MCF 10A (cell line): ENCODE data around the gene NANOS2. TPM values are rescaled to one million over a fixed set of nuclear protein-coding genes. Genes with fewer than 3 reads are reported as not detected.

ENCODE experiments used
- BruUV-seq: library from RNA; stranded (reverse); fragments of 400-500 nt; replicated peaks from 2 replicates; lab custom pipeline; 2021; lab: Mats Ljungman, UMichigan
- CTCF ChIA-PET: fragments of 300-600 bp; sonication (Branson Sonifier 250); formaldehyde crosslinking; extraction: SDS; loops from one replicate; lab custom pipeline; 2021; ENCODE audit warnings: antibody characterized with exemption, inconsistent platforms; lab: Yijun Ruan, JAX
- POLR2A ChIA-PET: fragments of 300-600, 350-650 bp; sonication (Branson Sonifier 250); formaldehyde crosslinking; extraction: SDS; loops from one replicate; lab custom pipeline; 2020; ENCODE audit warnings: antibody characterized with exemption, inconsistent platforms; lab: Yijun Ruan, JAX
- DNase-seq: peaks from one replicate; pipeline ENCODE4 v3.0.0-alpha.2; 2018; ENCODE audit not compliant: unreplicated experiment
- H3K27ac Mint-ChIP-seq: one replicate; pipeline ENCODE4 v1.8.0; 2022; ENCODE audit warnings: mild to moderate bottlenecking, low read depth, mixed read lengths; ENCODE audit not compliant: unreplicated experiment
- H3K27me3 Mint-ChIP-seq: one replicate; pipeline ENCODE4 v1.8.0; 2022; ENCODE audit warnings: mixed read lengths; ENCODE audit not compliant: insufficient read depth, unreplicated experiment
- H3K36me3 Mint-ChIP-seq: one replicate; pipeline ENCODE4 v1.8.0; 2022; ENCODE audit warnings: mild to moderate bottlenecking, moderate library complexity, mixed read lengths; ENCODE audit not compliant: insufficient read depth, unreplicated experiment
- H3K4me1 Mint-ChIP-seq: one replicate; pipeline ENCODE4 v1.8.0; 2022; ENCODE audit warnings: mixed read lengths; ENCODE audit not compliant: insufficient read depth, unreplicated experiment
- H3K4me3 Mint-ChIP-seq: one replicate; pipeline ENCODE4 v1.8.0; 2022; ENCODE audit warnings: mild to moderate bottlenecking, moderate library complexity, mixed read lengths; ENCODE audit not compliant: unreplicated experiment
- H3K9me3 Mint-ChIP-seq: one replicate; pipeline ENCODE4 v1.8.0; 2022; ENCODE audit warnings: mixed read lengths; ENCODE audit not compliant: unreplicated experiment
- intact Hi-C: fragments of 100-400 bp; cut with micrococcal nuclease; formaldehyde crosslinking; loops from 2 replicates; pipeline ENCODE4 v1.14.1; 2022
- total RNA-seq: library from RNA; stranded (reverse); gene quantifications from 2 replicates; pipeline ENCODE4 v1.2.3, GENCODE V29; 2022
- TF ChIP-seq, protein P1 (sequence below): fragments of 200-600 bp; IDR thresholded peaks from one replicate; pipeline ENCODE4 v1.8.0; 2022; ENCODE audit warnings: antibody characterized with exemption, mild to moderate bottlenecking; ENCODE audit not compliant: unreplicated experiment

The NANOS2 gene
- total RNA-seq, 1 experiment from 2014 or later, result not detected

GRCh38 chr19:45911291-45911690, 3.3 kb downstream of the NANOS2 start:
- POLR2A ChIA-PET, result interaction anchor here (0.9 kb wide), 1 partner anchor 8 kb away, joined by 3 read pairs; no protein-coding TSS in a partner anchor
- Mint-ChIP-seq H3K4me1 (no peaks in the 10 kb centered on the region), H3K36me3 (no peaks in the 10 kb centered on the region), H3K4me3 (no peak overlapping the region), H3K27ac (no peak overlapping the region), H3K27me3 (peaks cover 4% of the 10 kb centered on the region), H3K9me3 (no peaks in the 10 kb centered on the region)
- CTCF ChIA-PET, result interaction anchor here (0.9 kb wide), 1 partner anchor 8 kb away, joined by 7 read pairs; no protein-coding TSS in a partner anchor
- BruUV-seq, result no TSS peak
- no peak for DNase-seq
- intact Hi-C loops, result no loop called here
- TF ChIP-seq, protein P1, sequence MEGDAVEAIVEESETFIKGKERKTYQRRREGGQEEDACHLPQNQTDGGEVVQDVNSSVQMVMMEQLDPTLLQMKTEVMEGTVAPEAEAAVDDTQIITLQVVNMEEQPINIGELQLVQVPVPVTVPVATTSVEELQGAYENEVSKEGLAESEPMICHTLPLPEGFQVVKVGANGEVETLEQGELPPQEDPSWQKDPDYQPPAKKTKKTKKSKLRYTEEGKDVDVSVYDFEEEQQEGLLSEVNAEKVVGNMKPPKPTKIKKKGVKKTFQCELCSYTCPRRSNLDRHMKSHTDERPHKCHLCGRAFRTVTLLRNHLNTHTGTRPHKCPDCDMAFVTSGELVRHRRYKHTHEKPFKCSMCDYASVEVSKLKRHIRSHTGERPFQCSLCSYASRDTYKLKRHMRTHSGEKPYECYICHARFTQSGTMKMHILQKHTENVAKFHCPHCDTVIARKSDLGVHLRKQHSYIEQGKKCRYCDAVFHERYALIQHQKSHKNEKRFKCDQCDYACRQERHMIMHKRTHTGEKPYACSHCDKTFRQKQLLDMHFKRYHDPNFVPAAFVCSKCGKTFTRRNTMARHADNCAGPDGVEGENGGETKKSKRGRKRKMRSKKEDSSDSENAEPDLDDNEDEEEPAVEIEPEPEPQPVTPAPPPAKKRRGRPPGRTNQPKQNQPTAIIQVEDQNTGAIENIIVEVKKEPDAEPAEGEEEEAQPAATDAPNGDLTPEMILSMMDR, result no peak

DNA sequence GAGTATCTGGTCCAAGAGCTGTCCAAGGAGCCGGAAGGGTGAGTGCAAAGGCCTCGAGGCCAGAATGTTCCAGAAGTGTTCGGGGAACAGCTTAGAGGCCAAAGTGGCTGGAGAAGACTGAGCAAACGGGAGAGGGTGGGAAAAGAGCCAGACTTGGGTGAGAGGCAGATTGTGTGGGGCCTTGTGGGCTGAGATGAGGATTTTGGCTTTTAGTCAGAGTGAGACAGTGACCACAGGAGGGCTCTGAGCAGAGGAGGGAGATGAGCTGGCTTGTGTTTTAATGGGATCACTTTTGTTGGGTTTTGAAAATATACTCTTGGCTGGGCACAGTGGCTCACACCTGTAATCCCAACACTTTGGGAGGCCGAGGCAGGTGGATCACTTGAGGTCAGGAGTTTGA, 5.6 kb downstream of the NANOS2 start:
- Mint-ChIP-seq H3K4me3 (no peak overlapping the region), H3K27me3 (no peaks in the 10 kb centered on the region), H3K36me3 (no peaks in the 10 kb centered on the region), H3K9me3 (no peaks in the 10 kb centered on the region), H3K4me1 (no peaks in the 10 kb centered on the region), H3K27ac (no peak overlapping the region)
- intact Hi-C loops, result no loop called here
- BruUV-seq, result no TSS peak
- CTCF ChIA-PET, result interaction anchor here (0.6 kb wide), 1 partner anchor 44 kb away, joined by 3 read pairs; no protein-coding TSS in a partner anchor
- TF ChIP-seq, protein P1, result no peak
- POLR2A ChIA-PET, result no interaction called here
- no peak for DNase-seq

DNA sequence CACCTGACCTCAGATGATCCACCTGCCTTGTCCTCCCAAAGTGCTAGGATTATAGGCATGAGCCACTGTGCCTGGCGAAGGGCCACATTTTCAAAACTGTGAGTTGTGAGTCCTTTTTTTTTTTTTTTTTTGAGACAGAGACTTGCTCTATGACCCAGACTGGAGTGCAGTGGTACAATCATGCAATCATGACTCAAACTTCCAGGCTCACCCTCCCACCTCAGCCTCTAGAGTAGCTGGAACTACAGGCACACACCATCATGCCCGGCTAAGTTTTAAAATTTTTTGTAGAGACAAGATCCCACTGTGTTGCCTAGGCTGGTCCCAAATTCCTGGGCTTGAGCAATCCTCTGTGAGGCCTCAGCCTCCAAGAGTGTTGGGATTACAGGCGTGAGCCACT, 8.4 kb downstream of the NANOS2 start:
- POLR2A ChIA-PET, result no interaction called here
- CTCF ChIA-PET, result no interaction called here
- Mint-ChIP-seq H3K27me3 (no peaks in the 10 kb centered on the region), H3K27ac (no peak overlapping the region), H3K4me1 (no peaks in the 10 kb centered on the region), H3K9me3 (no peaks in the 10 kb centered on the region), H3K36me3 (no peaks in the 10 kb centered on the region), H3K4me3 (no peak overlapping the region)
- BruUV-seq, result no TSS peak
- intact Hi-C loops, result no loop called here
- TF ChIP-seq, protein P1, result no peak
- peak; percentile 50 for DNase-seq

GRCh38 chr19:45905011-45905410, 9.6 kb downstream of the NANOS2 start:
- TF ChIP-seq, protein P1, result no peak
- peaks cover 4% of the 10 kb centered on the region for H3K4me1 Mint-ChIP-seq
- H3K36me3 Mint-ChIP-seq, result peaks cover 10% of the 10 kb centered on the region
- H3K27me3 Mint-ChIP-seq, result no peaks in the 10 kb centered on the region
- DNase-seq, result no peak
- no TSS peak for BruUV-seq
- no peaks in the 10 kb centered on the region for H3K9me3 Mint-ChIP-seq
- intact Hi-C loops, result no loop called here
- no peak overlapping the region for H3K4me3 Mint-ChIP-seq
- ChIA-PET POLR2A (no interaction called here), CTCF (interaction anchor here (0.6 kb wide), 1 partner anchor 20 kb away, joined by 3 read pairs; no protein-coding TSS in a partner anchor)
- no peak overlapping the region for H3K27ac Mint-ChIP-seq
